Measurements from ENCODE around the gene RGS6.
A peak's percentile ranks its signal among the peaks of the same experiment; 100 is the strongest.

RGS6 gene

GRCh38 chr14:72305561-72305960, 373.3 kb downstream of the RGS6 start:
- TF ChIP-seq, protein P1, sequence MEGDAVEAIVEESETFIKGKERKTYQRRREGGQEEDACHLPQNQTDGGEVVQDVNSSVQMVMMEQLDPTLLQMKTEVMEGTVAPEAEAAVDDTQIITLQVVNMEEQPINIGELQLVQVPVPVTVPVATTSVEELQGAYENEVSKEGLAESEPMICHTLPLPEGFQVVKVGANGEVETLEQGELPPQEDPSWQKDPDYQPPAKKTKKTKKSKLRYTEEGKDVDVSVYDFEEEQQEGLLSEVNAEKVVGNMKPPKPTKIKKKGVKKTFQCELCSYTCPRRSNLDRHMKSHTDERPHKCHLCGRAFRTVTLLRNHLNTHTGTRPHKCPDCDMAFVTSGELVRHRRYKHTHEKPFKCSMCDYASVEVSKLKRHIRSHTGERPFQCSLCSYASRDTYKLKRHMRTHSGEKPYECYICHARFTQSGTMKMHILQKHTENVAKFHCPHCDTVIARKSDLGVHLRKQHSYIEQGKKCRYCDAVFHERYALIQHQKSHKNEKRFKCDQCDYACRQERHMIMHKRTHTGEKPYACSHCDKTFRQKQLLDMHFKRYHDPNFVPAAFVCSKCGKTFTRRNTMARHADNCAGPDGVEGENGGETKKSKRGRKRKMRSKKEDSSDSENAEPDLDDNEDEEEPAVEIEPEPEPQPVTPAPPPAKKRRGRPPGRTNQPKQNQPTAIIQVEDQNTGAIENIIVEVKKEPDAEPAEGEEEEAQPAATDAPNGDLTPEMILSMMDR (IDR thresholded peaks at IDR 0.05; ENCODE audit: low read depth, low read length): no peak

DNA sequence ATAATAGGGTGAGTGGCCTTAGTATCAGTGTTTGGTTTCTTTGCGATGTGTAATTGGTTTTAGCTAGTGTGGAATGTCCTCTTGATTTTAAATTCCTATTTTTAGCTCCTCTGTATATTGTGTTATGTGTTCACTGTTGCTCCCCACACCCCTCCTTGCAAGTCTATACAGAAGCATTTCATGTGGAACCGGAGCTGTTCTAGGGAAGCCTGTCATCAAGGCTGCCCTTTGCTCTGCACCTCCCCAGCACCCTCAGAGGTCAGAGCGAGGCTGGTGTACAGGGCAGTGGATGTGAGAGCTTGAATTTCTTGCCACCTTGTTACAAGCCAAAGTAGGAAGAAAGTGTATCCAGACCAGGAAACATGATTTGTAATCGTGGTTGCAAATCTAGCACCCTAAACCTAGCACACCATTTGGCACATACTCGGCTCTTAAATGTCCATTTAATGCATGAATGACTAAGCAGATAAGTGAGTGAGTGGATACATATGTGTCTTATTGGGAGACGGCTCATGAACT, 376.8 kb downstream of the RGS6 start:
- H3K4me3 ChIP-seq (ENCODE audit: low read depth, low read length): no peak overlapping the region
- TF ChIP-seq, protein P1 (IDR thresholded peaks at IDR 0.05; ENCODE audit: low read depth, low read length): no peak

More at GRCh38 chr14:72305561-72305960, 373.3 kb downstream of the RGS6 start:
- no peak overlapping the region for H3K4me3 ChIP-seq (ENCODE audit: low read depth, low read length)

DNA sequence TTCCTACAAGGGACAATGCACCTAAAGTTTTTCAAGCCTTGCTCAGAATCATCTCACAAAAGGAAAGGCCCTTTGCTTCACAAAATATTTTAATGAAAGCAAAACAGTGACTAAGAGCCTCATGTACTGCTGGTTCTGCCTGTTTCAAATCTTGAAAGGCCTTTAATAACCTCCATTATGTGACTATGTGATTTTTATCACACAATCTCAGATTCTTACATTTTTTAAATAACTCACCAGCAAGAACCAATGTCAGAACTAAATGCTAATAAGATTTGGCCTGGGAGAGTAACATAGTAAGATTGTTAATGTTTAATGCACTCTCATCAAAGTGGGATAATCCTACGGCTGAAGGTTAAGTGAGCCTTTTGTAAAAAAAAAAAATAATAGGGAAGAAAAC, 378.9 kb downstream of the RGS6 start:
- no peak overlapping the region for H3K4me3 ChIP-seq (ENCODE audit: low read depth, low read length)
- TF ChIP-seq, protein P1 (IDR thresholded peaks at IDR 0.05; ENCODE audit: low read depth, low read length): no peak

DNA sequence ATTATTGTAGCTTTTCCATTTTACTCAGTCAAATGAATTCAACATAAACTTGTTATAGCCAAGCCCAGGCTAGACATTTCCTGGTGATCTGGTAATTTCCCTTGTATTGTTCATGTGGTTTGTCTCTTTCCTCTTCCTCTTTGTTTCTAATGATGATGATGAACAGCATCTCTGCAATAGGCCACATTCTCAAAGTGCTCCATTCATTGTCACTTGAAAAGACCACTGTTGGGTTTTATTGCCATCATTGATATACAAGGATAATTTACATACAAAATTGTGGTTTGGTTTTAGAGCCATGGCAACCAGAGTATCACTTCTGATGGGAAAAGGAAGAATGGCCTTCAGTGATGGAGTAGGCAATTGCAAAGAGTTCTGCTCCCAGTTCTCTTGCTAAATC, 379.3 kb downstream of the RGS6 start:
- no peak overlapping the region for H3K4me3 ChIP-seq (ENCODE audit: low read depth, low read length)
- TF ChIP-seq, protein P1 (IDR thresholded peaks at IDR 0.05; ENCODE audit: low read depth, low read length): no peak

GRCh38 chr14:72314808-72315435, 382.7 kb downstream of the RGS6 start:
- no peak overlapping the region for H3K4me3 ChIP-seq (ENCODE audit: low read depth, low read length)
- TF ChIP-seq, protein P1 (IDR thresholded peaks at IDR 0.05; ENCODE audit: low read depth, low read length): no peak

DNA sequence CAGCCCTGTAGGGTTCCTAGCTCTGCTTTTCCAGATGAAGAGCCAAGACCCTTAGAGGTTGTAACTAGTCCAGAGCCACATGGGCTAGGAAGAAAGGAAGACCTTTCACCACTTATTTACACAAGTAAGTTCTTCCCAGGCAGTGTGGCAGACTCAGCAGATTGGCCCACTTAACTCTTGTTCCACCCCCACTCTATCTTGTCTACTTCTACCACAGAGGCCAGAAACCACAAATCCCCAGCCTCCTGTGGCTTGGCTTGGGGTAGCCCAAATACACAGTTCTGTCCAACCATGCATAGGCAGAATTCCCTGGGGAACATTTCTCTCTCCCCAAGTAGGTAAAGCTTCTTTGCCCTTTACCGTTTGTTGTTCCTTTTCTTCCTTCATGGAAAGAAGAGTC, 383.5 kb downstream of the RGS6 start:
- TF ChIP-seq, protein P1 (IDR thresholded peaks at IDR 0.05; ENCODE audit: low read depth, low read length): no peak
- no peak overlapping the region for H3K4me3 ChIP-seq (ENCODE audit: low read depth, low read length)

GRCh38 chr14:72318648-72319047, 386.4 kb downstream of the RGS6 start:
- peak overlapping the region; percentile 38 for H3K4me3 ChIP-seq (ENCODE audit: low read depth, low read length)
- TF ChIP-seq, protein P1 (IDR thresholded peaks at IDR 0.05; ENCODE audit: low read depth, low read length): no peak

Measured in WI38 (cell line).